Liver (tissue), 3 donors: ENCODE data around the gene CRLF1.

Experiments
- GABPA ChIP-seq, 2 donors: IDR thresholded peaks in 1 of 2; conservative IDR thresholded peaks in 1 of 2; 2 replicates each; pipeline ENCODE4 v1.6.1; 2016; ENCODE audit warnings: antibody characterized with exemption in 2 of 2, mild to moderate bottlenecking in 1 of 2, moderate library complexity in 1 of 2
- NR2F2 ChIP-seq: IDR thresholded peaks from 2 replicates; pipeline ENCODE4 v1.6.1; 2016; ENCODE audit warnings: antibody characterized with exemption
- RAD21 ChIP-seq, 2 donors: IDR thresholded peaks; 2 replicates each; pipeline ENCODE4 v1.6.1; 2016; ENCODE audit warnings: antibody characterized with exemption in 2 of 2, mild to moderate bottlenecking in 2 of 2
- TF ChIP-seq, protein P1 (sequence below): fragments of 150-350 bp; IDR thresholded peaks from 2 replicates; pipeline ENCODE4 v1.5.1; 2017; ENCODE audit warnings: improper control_type of control experiment, low read depth, low read length; ENCODE audit not compliant: missing input control
- TF ChIP-seq, protein P2 (sequence below): IDR thresholded peaks from 2 replicates; pipeline ENCODE4 v1.6.1; 2016; ENCODE audit warnings: antibody characterized with exemption
- TF ChIP-seq, protein P3 (sequence below): IDR thresholded peaks from 2 replicates; pipeline ENCODE4 v1.6.1; 2016; ENCODE audit warnings: antibody characterized with exemption
- TF ChIP-seq, protein P4 (sequence below): IDR thresholded peaks from 2 replicates; pipeline ENCODE4 v1.6.1; 2016; ENCODE audit warnings: antibody characterized with exemption
- donor health status: healthy.
- donor health status: healthy.

DNA sequence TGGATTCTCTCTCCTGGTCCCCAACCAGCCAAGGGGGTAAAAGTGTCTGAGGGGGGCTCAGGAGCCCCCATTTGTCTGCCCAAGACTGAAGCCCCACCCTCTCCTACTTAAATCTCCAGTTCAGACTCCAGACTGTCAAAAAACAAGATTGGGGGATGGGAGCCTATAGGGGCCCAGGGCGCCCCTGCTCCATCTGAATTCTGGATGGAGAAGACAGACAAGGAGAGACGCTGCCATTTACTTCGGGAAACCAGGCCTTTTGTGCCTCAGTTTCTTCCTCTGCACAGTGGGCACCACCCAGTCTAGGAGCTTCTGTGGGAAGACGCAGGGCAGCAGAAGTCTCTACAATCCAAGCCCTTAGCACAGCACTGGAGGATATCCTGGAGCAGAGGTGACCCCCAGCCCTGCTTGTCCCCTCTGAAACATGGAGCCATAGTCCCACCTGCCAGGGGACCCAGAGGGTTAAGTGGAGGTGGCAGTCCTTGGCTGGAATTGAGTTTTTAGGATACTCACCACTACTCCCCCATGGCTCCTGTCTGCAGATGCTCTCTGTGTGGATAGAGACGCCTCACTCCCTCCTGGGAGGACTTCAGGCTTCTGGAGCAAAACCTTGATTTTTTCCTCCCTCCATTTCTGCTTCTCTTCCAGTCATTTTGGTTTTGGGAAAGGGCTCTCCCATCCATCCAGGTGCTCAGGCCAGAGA is 1.7 kb upstream of the CRLF1 start:
- TF ChIP-seq, protein P1, sequence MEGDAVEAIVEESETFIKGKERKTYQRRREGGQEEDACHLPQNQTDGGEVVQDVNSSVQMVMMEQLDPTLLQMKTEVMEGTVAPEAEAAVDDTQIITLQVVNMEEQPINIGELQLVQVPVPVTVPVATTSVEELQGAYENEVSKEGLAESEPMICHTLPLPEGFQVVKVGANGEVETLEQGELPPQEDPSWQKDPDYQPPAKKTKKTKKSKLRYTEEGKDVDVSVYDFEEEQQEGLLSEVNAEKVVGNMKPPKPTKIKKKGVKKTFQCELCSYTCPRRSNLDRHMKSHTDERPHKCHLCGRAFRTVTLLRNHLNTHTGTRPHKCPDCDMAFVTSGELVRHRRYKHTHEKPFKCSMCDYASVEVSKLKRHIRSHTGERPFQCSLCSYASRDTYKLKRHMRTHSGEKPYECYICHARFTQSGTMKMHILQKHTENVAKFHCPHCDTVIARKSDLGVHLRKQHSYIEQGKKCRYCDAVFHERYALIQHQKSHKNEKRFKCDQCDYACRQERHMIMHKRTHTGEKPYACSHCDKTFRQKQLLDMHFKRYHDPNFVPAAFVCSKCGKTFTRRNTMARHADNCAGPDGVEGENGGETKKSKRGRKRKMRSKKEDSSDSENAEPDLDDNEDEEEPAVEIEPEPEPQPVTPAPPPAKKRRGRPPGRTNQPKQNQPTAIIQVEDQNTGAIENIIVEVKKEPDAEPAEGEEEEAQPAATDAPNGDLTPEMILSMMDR, result no peak
- TF ChIP-seq RAD21 (IDR thresholded peaks at IDR 0.05), result no peak
- TF ChIP-seq, protein P2, sequence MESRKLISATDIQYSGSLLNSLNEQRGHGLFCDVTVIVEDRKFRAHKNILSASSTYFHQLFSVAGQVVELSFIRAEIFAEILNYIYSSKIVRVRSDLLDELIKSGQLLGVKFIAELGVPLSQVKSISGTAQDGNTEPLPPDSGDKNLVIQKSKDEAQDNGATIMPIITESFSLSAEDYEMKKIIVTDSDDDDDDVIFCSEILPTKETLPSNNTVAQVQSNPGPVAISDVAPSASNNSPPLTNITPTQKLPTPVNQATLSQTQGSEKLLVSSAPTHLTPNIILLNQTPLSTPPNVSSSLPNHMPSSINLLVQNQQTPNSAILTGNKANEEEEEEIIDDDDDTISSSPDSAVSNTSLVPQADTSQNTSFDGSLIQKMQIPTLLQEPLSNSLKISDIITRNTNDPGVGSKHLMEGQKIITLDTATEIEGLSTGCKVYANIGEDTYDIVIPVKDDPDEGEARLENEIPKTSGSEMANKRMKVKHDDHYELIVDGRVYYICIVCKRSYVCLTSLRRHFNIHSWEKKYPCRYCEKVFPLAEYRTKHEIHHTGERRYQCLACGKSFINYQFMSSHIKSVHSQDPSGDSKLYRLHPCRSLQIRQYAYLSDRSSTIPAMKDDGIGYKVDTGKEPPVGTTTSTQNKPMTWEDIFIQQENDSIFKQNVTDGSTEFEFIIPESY, result no peak
- no peak for TF ChIP-seq NR2F2
- TF ChIP-seq GABPA (IDR thresholded peaks at IDR 0.05 in 1 of 2, conservative IDR thresholded peaks at IDR 0.05 in 1 of 2), result no peak
- TF ChIP-seq, protein P3, sequence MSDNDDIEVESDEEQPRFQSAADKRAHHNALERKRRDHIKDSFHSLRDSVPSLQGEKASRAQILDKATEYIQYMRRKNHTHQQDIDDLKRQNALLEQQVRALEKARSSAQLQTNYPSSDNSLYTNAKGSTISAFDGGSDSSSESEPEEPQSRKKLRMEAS, result no peak
- TF ChIP-seq, protein P4, sequence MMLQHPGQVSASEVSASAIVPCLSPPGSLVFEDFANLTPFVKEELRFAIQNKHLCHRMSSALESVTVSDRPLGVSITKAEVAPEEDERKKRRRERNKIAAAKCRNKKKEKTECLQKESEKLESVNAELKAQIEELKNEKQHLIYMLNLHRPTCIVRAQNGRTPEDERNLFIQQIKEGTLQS, result no peak
